A549 (cell line): ENCODE data around the gene CACNA1D. TPM values are rescaled to one million over a fixed set of nuclear protein-coding genes. Genes with fewer than 3 reads are reported as not detected.

ENCODE experiments used
- ATAC-seq, 2 experiments: fragments of 200-7000 bp in 1 of 2; fragments of >200 bp in 1 of 2; cut with Nextera tagmentation in 1 of 2; cut with Tn5 transposase in 1 of 2; 3 replicates each; pipeline versions ENCODE4 v1.8.0 to v1.9.1; 2018 to 2020; ENCODE audit warnings: mild to moderate bottlenecking in 1 of 2, moderate library complexity in 1 of 2
- CTCF ChIA-PET: fragments of 300-600 bp; sonication (Branson Sonifier 250); formaldehyde crosslinking; extraction: SDS; loops from one replicate; lab custom pipeline; 2021; ENCODE audit warnings: antibody characterized with exemption, inconsistent platforms; lab: Yijun Ruan, JAX
- POLR2A ChIA-PET: fragments of 350-600 bp; formaldehyde crosslinking; extraction: SDS; loops from one replicate; lab custom pipeline; 2021; ENCODE audit warnings: antibody characterized with exemption, inconsistent platforms; lab: Yijun Ruan, JAX
- DNase-seq, 2 experiments: peaks; one replicate each; pipeline versions ENCODE4 v3.0.0 to v3.0.0-alpha.2; 2011 to 2016; ENCODE audit warnings: low read depth in 1 of 2, low spot score in 1 of 2
- FAIRE-seq: peaks from 2 replicates; lab custom pipeline; 2011; peaks lifted over from hg19 to GRCh38; lab: Jason Lieb, UNC
- H3K27ac ChIP-seq, 2 experiments: fragments of >200 bp; sonication (Bioruptor Twin); formaldehyde crosslinking; 3 replicates each; pipeline ENCODE4 v1.5.1; 2016 to 2017
- H3K4me1 ChIP-seq: fragments of >200 bp; sonication (Bioruptor Twin); formaldehyde crosslinking; 3 replicates; pipeline ENCODE4 v1.6.1; 2016
- H3K4me2 ChIP-seq: fragments of >200 bp; sonication (Bioruptor Twin); formaldehyde crosslinking; 3 replicates; pipeline ENCODE4 v1.6.1; 2016
- H3K4me3 ChIP-seq: fragments of >200 bp; sonication (Bioruptor Twin); formaldehyde crosslinking; 3 replicates; pipeline ENCODE4 v1.5.1; 2016
- H3K9me3 ChIP-seq: fragments of >200 bp; sonication (Bioruptor Twin); formaldehyde crosslinking; 3 replicates; pipeline ENCODE4 v1.6.1; 2016
- ATOH8 ChIP-seq: fragments of 250-450 bp; sonication (Bioruptor Pico); IDR thresholded peaks from 2 replicates; pipeline ENCODE4 v1.5.0; 2020; ENCODE audit warnings: low read depth, mild to moderate bottlenecking, moderate library complexity
- CHD4 ChIP-seq: fragments of 200-600 bp; sonication (generic); IDR thresholded peaks from 2 replicates; pipeline ENCODE4 v1.6.1; 2016; ENCODE audit warnings: antibody characterized with exemption, mild to moderate bottlenecking, borderline replicate concordance
- ELK1 ChIP-seq: fragments of 150-350 bp; IDR thresholded peaks from 2 replicates; pipeline ENCODE4 v1.6.1; 2014; ENCODE audit warnings: low read depth, mild to moderate bottlenecking, low read length
- FOSL2 ChIP-seq, 2 experiments: fragments of 450-650 bp in 1 of 2; fragments of >200 bp in 1 of 2; sonication (Bioruptor Twin) in 1 of 2; formaldehyde crosslinking; IDR thresholded peaks; 2 replicates each; pipeline versions ENCODE4 v1.5.0 to v1.6.1; 2016 to 2020; ENCODE audit warnings: mild to moderate bottlenecking in 1 of 2, moderate library complexity in 1 of 2
- GATA3 ChIP-seq: IDR thresholded peaks from 2 replicates; pipeline ENCODE4 v1.6.1; 2012; ENCODE audit warnings: borderline replicate concordance
- HOXB13 ChIP-seq: fragments of 250-450 bp; sonication (Bioruptor Pico); IDR thresholded peaks from 2 replicates; pipeline ENCODE4 v1.5.0; 2020; ENCODE audit warnings: low read depth, mild to moderate bottlenecking, moderate library complexity
- JUN ChIP-seq, 2 experiments: fragments of >200 bp; sonication (Bioruptor Twin); formaldehyde crosslinking; IDR thresholded peaks; 2 replicates in 1 of 2; 3 replicates in 1 of 2; pipeline ENCODE4 v1.6.1; 2016 to 2017
- KDM1A ChIP-seq: fragments of 200-600 bp; sonication (generic); IDR thresholded peaks from 2 replicates; pipeline ENCODE4 v1.6.1; 2016; ENCODE audit warnings: low read depth, mild to moderate bottlenecking
- KDM5A ChIP-seq: fragments of 200-600 bp; sonication (generic); IDR thresholded peaks from 2 replicates; pipeline ENCODE4 v1.6.1; 2016; ENCODE audit warnings: antibody characterized with exemption, mild to moderate bottlenecking
- MAX ChIP-seq: IDR thresholded peaks from 2 replicates; pipeline ENCODE4 v1.6.1; 2012
- NPAS2 ChIP-seq: fragments of 250-450 bp; sonication (Bioruptor Pico); IDR thresholded peaks from 2 replicates; pipeline ENCODE4 v1.8.0; 2022; ENCODE audit warnings: mild to moderate bottlenecking, moderate library complexity, borderline replicate concordance
- PHF8 ChIP-seq: fragments of 200-600 bp; sonication (generic); IDR thresholded peaks from 2 replicates; pipeline ENCODE4 v1.6.1; 2016; ENCODE audit warnings: low read depth, mild to moderate bottlenecking, antibody characterized with exemption, moderate library complexity, borderline replicate concordance
- RAD21 ChIP-seq, 2 experiments: fragments of >200 bp in 1 of 2; sonication (Bioruptor Twin) in 1 of 2; formaldehyde crosslinking in 1 of 2; IDR thresholded peaks in 1 of 2; conservative IDR thresholded peaks in 1 of 2; 2 replicates in 1 of 2; 3 replicates in 1 of 2; pipeline ENCODE4 v1.6.1; 2012 to 2018; ENCODE audit warnings: inconsistent platforms in 1 of 2
- RCOR1 ChIP-seq: fragments of 150-350 bp; IDR thresholded peaks from 2 replicates; pipeline ENCODE4 v1.6.1; 2014; ENCODE audit warnings: antibody characterized with exemption, low read length, low read depth
- REST ChIP-seq: fragments of 200-600 bp; sonication (generic); IDR thresholded peaks from 2 replicates; pipeline ENCODE4 v1.6.1; 2016; ENCODE audit warnings: antibody characterized with exemption, mild to moderate bottlenecking, moderate library complexity
- RNF2 ChIP-seq: fragments of 200-600 bp; sonication (generic); IDR thresholded peaks from 2 replicates; pipeline ENCODE4 v1.6.1; 2016; ENCODE audit warnings: low read depth, mild to moderate bottlenecking, antibody characterized with exemption, moderate library complexity, borderline replicate concordance
- TFCP2L1 ChIP-seq: fragments of 250-450 bp; sonication (Bioruptor Pico); IDR thresholded peaks from 2 replicates; pipeline ENCODE4 v1.5.0; 2021; ENCODE audit warnings: mild to moderate bottlenecking
- TP53 ChIP-seq: fragments of 250-450 bp; sonication (Bioruptor Pico); IDR thresholded peaks from 2 replicates; pipeline ENCODE4 v1.5.0; 2021; ENCODE audit warnings: mild to moderate bottlenecking, moderate library complexity
- ZFP36 ChIP-seq: fragments of 450-650 bp; IDR thresholded peaks from 2 replicates; pipeline ENCODE4 v1.6.1; 2014; ENCODE audit warnings: borderline replicate concordance; ENCODE audit not compliant: partially characterized antibody
- WGBS: methylation state at CpG from one replicate; pipeline ENCODE4 v1.1.6; 2017; ENCODE audit errors: missing lambda C conversion rate; 5-methylcytosine and 5-hydroxymethylcytosine counted together
- polyA plus RNA-seq, 4 experiments: library from polyadenylated mRNA; depleted of rRNA in 3 of 4; stranded (reverse); fragments of >200 nt; fragmentation: RNase III in 1 of 4; extraction: RNeasy Plus Mini Kit Qiagen cat#74134 plus additional on column Dnase treatment in 1 of 4; gene quantifications; 2 replicates in 3 of 4; 3 replicates in 1 of 4; pipeline ENCODE4 v1.2.3, GENCODE V29; 2011 to 2017

The CACNA1D gene
- polyA plus RNA-seq, 2 of the 4 experiments (the other 2 are of a cell fraction), result 1.1 to 10.7 TPM

GRCh38 chr3:53758846-53759245, 264.4 kb downstream of the CACNA1D start:
- POLR2A ChIA-PET, result no interaction called here
- DNase-seq (no peak), FAIRE-seq (no peak), ATAC-seq (no peak)
- H3K4me1 ChIP-seq, result no peaks in the 10 kb centered on the region
- H3K9me3 ChIP-seq, result no peaks in the 10 kb centered on the region
- 55% methylated on average over 3 of the region's 3 CpGs for WGBS
- no peak overlapping the region for H3K4me3 ChIP-seq
- TF ChIP-seq RAD21 (conservative IDR thresholded peaks at IDR 0.05 in 1 of 2, IDR thresholded peaks at IDR 0.05 in 1 of 2), result no peak
- TF ChIP-seq TFCP2L1 (CRISPR knock-in tag), result no peak
- TF ChIP-seq FOSL2 (IDR thresholded peaks at IDR 0.05), result no peak
- TF ChIP-seq FOSL2 (CRISPR knock-in tag; IDR thresholded peaks at IDR 0.05), result no peak
- no peak for TF ChIP-seq JUN (IDR thresholded peaks at IDR 0.05)
- CTCF ChIA-PET, result no interaction called here
- H3K27ac ChIP-seq, result no peak overlapping the region
- H3K4me2 ChIP-seq, result no peak overlapping the region

- Histone ChIP-seq H3K4me1 (no peaks in the 10 kb centered on the region), H3K4me2 (no peak overlapping the region), H3K9me3 (no peaks in the 10 kb centered on the region), H3K27ac (no peak overlapping the region), H3K4me3 (no peak overlapping the region)
- ATAC-seq (no peak), DNase-seq (no peak), FAIRE-seq (no peak)
- CTCF ChIA-PET, result no interaction called here
- WGBS, result 87% methylated on average over 6 of the region's 7 CpGs
- TF ChIP-seq MAX (no peak), FOSL2 (IDR thresholded peaks at IDR 0.05) (no peak), FOSL2 (CRISPR knock-in tag; IDR thresholded peaks at IDR 0.05) (no peak), PHF8 (no peak), HOXB13 (CRISPR knock-in tag) (no peak), KDM1A (no peak), REST (no peak), ZFP36 (no peak), NPAS2 (no peak), ATOH8 (no peak), RAD21 (conservative IDR thresholded peaks at IDR 0.05 in 1 of 2, IDR thresholded peaks at IDR 0.05 in 1 of 2) (no peak), RNF2 (no peak), KDM5A (no peak), CHD4 (no peak), RCOR1 (no peak), GATA3 (no peak), TP53 (CRISPR knock-in tag) (no peak), ELK1 (no peak)
- TF ChIP-seq, all 56 proteins: peak for 0
- POLR2A ChIA-PET, result no interaction called here
Measured at GRCh38 chr3:53763353-53763752, 268.9 kb downstream of the CACNA1D start.
